Activated B cell treated with CpG ODN at 0.5 μM for 24 hours (primary cell): ENCODE measurements around the gene GTF2I. TPM values are rescaled to one million over a fixed set of nuclear protein-coding genes. Genes with fewer than 3 reads are reported as not detected.
"Not testable (repeated sequence)": the region's sequence is repeated elsewhere in the genome, so short reads cannot be mapped to it uniquely, and the experiment has no call there.

Experiments
- ATAC-seq: fragments of 200-7000 bp; cut with Tn5 transposase; one replicate; pipeline ENCODE4 v1.10.0; 2021; ENCODE audit warnings: low read depth, mild to moderate bottlenecking, moderate library complexity
- CTCF ChIA-PET: fragments of 350-600 bp; sonication (Branson Sonifier 250); formaldehyde crosslinking; loops from one replicate; lab custom pipeline; 2021; ENCODE audit warnings: antibody characterized with exemption; lab: Charles Lee
- POLR2A ChIA-PET: fragments of 350-600 bp; sonication (Branson Sonifier 250); formaldehyde crosslinking; loops from one replicate; lab custom pipeline; 2021; ENCODE audit warnings: antibody characterized with exemption; lab: Charles Lee
- DNase-seq: peaks from one replicate; pipeline ENCODE4 v3.0.0; 2022
- H3K27ac Mint-ChIP-seq: one replicate; pipeline ENCODE4 v1.8.0; 2020; ENCODE audit warnings: mixed read lengths
- H3K27me3 Mint-ChIP-seq: one replicate; pipeline ENCODE4 v1.8.0; 2021; ENCODE audit warnings: mixed read lengths
- H3K36me3 Mint-ChIP-seq: one replicate; pipeline ENCODE4 v1.8.0; 2021; ENCODE audit warnings: low read depth, mixed read lengths
- H3K4me1 Mint-ChIP-seq: one replicate; pipeline ENCODE4 v1.8.0; 2021; ENCODE audit warnings: mixed read lengths
- H3K4me3 Mint-ChIP-seq: one replicate; pipeline ENCODE4 v1.8.0; 2020; ENCODE audit warnings: mild to moderate bottlenecking, mixed read lengths
- H3K9me3 Mint-ChIP-seq: one replicate; pipeline ENCODE4 v1.8.0; 2020; ENCODE audit warnings: mixed read lengths
- intact Hi-C: fragments of 100-400 bp; cut with micrococcal nuclease; formaldehyde crosslinking; loops from one replicate; pipeline ENCODE4 v1.15.1; 2024
- total RNA-seq: library from RNA; stranded (reverse); gene quantifications from 2 replicates; pipeline ENCODE4 v1.2.3, GENCODE V29; 2022
- TF ChIP-seq, protein P1 (sequence below): fragments of 200-600 bp; IDR thresholded peaks from one replicate; pipeline ENCODE4 v1.8.0; 2022; ENCODE audit warnings: antibody characterized with exemption, mild to moderate bottlenecking

The GTF2I gene
- total RNA-seq, 1 donor from 2014 or later: 299 TPM

DNA sequence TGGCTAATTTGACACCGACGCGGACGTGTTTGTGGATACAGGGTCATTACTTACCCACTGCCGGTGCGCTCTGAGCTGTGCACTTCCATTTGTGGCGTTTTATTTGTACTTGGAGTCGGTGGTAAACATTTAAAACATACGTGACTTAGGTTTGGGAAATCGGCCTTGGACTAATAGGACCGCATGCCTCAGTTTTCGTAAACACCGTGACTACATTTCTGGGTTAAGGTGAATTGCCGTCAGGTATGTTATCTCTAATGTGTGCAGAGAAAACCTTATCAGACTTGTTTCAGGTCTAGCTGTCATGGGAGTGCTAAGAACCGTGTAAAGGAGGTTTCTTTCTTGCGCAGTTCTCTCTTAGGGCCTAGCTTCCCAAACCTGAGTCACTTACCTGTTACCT, 64.6 kb downstream of the GTF2I start:
- no peak for DNase-seq
- TF ChIP-seq, protein P1, sequence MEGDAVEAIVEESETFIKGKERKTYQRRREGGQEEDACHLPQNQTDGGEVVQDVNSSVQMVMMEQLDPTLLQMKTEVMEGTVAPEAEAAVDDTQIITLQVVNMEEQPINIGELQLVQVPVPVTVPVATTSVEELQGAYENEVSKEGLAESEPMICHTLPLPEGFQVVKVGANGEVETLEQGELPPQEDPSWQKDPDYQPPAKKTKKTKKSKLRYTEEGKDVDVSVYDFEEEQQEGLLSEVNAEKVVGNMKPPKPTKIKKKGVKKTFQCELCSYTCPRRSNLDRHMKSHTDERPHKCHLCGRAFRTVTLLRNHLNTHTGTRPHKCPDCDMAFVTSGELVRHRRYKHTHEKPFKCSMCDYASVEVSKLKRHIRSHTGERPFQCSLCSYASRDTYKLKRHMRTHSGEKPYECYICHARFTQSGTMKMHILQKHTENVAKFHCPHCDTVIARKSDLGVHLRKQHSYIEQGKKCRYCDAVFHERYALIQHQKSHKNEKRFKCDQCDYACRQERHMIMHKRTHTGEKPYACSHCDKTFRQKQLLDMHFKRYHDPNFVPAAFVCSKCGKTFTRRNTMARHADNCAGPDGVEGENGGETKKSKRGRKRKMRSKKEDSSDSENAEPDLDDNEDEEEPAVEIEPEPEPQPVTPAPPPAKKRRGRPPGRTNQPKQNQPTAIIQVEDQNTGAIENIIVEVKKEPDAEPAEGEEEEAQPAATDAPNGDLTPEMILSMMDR: no peak
- no peak for ATAC-seq
- POLR2A ChIA-PET: no interaction called here
- Mint-ChIP-seq H3K27ac (no peak overlapping the region), H3K9me3 (no peaks in the 10 kb centered on the region), H3K36me3 (peaks cover 60% of the 10 kb centered on the region), H3K27me3 (no peaks in the 10 kb centered on the region), H3K4me1 (no peaks in the 10 kb centered on the region), H3K4me3 (no peak overlapping the region)
- intact Hi-C loops: no loop called here
- CTCF ChIA-PET: no interaction called here

DNA sequence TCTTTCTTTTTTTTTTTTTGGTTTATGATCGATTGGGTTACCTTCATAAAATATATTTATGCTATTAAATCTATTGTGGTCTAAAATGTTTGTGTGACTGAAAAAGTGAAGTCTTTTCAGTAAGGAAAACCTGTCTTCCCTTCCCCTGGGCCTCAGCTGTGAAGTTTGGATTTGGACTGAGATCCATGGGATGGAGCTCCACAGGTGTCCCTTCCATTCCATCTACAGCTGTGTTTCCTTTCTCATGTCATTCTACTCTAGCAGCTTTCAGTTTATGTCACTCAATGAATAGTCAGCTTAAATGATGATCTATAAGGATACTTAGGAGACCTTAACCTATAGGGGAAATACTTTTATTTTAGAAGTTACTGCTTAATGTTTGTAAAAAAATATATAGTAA, 68.3 kb downstream of the GTF2I start:
- POLR2A ChIA-PET: no interaction called here
- no peak overlapping the region for H3K27ac Mint-ChIP-seq

GRCh38 chr7:74726309-74727101, 69.0 kb downstream of the GTF2I start:
- no peak overlapping the region for H3K4me3 Mint-ChIP-seq
- no peaks in the 10 kb centered on the region for H3K4me1 Mint-ChIP-seq
- DNase-seq (no peak), ATAC-seq (no peak)
- H3K27ac Mint-ChIP-seq: no peak overlapping the region
- CTCF ChIA-PET: interaction anchor here (0.9 kb wide), 1 partner anchor 310 kb away, joined by 3 read pairs; no protein-coding TSS in a partner anchor
- no peaks in the 10 kb centered on the region for H3K27me3 Mint-ChIP-seq
- TF ChIP-seq, protein P1: no peak
- H3K36me3 Mint-ChIP-seq: peaks cover 41% of the 10 kb centered on the region
- no peaks in the 10 kb centered on the region for H3K9me3 Mint-ChIP-seq
- intact Hi-C loops: no loop called here
- POLR2A ChIA-PET: no interaction called here

More for the DNA sequence above, 68.3 kb downstream of the GTF2I start:
- CTCF ChIA-PET: interaction anchor here (0.9 kb wide), 1 partner anchor 310 kb away, joined by 3 read pairs; no protein-coding TSS in a partner anchor
- Mint-ChIP-seq H3K27me3 (no peaks in the 10 kb centered on the region), H3K4me3 (no peak overlapping the region), H3K4me1 (no peaks in the 10 kb centered on the region), H3K36me3 (peaks cover 40% of the 10 kb centered on the region), H3K9me3 (no peaks in the 10 kb centered on the region)
- TF ChIP-seq, protein P1: no peak
- no peak for DNase-seq
- intact Hi-C loops: no loop called here
- ATAC-seq: no peak

- DNase-seq, H3K27ac Mint-ChIP-seq, intact Hi-C loops, H3K4me3 Mint-ChIP-seq, CTCF ChIA-PET, H3K9me3 Mint-ChIP-seq, ATAC-seq, H3K27me3 Mint-ChIP-seq, POLR2A ChIA-PET, H3K4me1 Mint-ChIP-seq: not testable (repeated sequence)
- H3K36me3 Mint-ChIP-seq: peaks cover 24% of the 10 kb centered on the region
Observed at GRCh38 chr7:74728686-74729085, 71.2 kb downstream of the GTF2I start.

- H3K9me3 Mint-ChIP-seq, DNase-seq, ATAC-seq, H3K27me3 Mint-ChIP-seq, intact Hi-C loops, H3K4me3 Mint-ChIP-seq, H3K4me1 Mint-ChIP-seq, H3K27ac Mint-ChIP-seq, CTCF ChIA-PET: not testable (repeated sequence)
- peaks cover 17% of the 10 kb centered on the region for H3K36me3 Mint-ChIP-seq
- POLR2A ChIA-PET: interaction anchor here (0.7 kb wide), 1 partner anchor 86 kb away, joined by 9 read pairs; no protein-coding TSS in a partner anchor
Observed at GRCh38 chr7:74730186-74730585, 72.7 kb downstream of the GTF2I start.

DNA sequence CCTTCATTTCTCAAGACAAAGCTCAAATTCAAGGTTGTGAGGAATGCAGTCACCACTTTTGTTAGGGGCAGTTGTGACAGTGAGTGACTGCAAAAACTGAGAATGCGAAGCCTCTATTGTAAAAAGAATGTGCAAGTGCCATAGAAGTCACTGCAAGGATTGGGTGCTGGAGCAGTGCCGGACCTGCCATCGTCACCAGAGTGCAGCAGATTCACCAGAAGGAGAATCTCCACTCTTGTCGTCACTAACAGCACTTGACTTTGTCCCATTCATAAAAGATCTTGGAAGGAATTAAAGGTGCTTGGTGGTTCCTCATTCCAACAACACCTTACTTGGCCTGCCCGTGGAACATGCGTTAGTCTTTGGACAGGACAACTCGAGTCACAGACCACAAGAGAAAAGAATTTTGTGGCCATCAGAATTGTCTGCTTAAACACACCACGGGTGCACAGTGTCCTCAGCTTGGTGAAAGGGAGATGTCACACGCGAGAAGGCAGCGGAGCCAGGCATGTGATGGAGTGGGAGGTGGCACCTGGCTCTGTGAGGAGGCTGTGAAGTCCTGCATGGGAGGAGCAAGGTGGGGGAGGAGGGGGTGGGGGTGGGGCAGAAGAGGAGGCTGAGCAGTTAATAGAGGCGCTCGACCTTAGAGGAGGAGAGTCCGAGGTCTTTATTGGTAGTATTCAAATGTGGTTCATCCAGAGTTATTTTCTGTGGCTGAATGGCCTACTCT, 82.6 kb downstream of the GTF2I start:
- intact Hi-C loops, ATAC-seq, H3K27ac Mint-ChIP-seq, H3K27me3 Mint-ChIP-seq, H3K4me1 Mint-ChIP-seq, CTCF ChIA-PET, DNase-seq, POLR2A ChIA-PET, H3K36me3 Mint-ChIP-seq, H3K4me3 Mint-ChIP-seq, H3K9me3 Mint-ChIP-seq: not testable (repeated sequence)

DNA sequence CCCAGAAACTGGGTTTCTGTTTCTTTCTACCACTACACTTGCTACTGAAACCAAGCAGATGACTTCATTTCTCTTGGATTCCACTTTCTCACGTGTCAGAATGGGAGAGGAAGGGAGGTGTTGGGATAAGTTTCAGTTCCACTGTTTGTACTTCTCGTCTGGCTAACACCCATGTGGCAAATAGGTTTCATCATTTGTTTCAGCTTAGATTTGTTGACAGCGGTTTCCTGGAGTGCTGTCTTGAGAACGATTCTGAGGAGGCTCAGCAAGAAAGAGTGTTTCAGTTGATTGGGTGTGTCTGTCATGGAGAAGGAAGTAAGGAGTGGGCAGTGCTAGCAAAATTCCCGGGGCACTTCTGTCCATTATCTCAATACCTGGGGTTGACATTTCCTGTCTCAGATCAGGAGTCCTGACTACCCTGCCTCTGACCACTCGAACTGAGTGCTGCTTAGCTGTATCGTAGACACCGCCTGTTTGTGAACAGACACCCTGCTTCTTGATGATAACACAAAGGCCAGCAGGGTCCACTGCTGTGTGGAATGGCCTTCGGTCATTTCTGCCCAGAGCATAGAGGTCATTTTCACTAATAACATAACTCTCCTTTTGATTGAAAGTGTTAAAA, 86.5 kb downstream of the GTF2I start:
- H3K36me3 Mint-ChIP-seq, DNase-seq, H3K27ac Mint-ChIP-seq, H3K27me3 Mint-ChIP-seq, ATAC-seq, H3K4me1 Mint-ChIP-seq, H3K9me3 Mint-ChIP-seq, intact Hi-C loops, H3K4me3 Mint-ChIP-seq, POLR2A ChIA-PET, CTCF ChIA-PET: not testable (repeated sequence)

DNA sequence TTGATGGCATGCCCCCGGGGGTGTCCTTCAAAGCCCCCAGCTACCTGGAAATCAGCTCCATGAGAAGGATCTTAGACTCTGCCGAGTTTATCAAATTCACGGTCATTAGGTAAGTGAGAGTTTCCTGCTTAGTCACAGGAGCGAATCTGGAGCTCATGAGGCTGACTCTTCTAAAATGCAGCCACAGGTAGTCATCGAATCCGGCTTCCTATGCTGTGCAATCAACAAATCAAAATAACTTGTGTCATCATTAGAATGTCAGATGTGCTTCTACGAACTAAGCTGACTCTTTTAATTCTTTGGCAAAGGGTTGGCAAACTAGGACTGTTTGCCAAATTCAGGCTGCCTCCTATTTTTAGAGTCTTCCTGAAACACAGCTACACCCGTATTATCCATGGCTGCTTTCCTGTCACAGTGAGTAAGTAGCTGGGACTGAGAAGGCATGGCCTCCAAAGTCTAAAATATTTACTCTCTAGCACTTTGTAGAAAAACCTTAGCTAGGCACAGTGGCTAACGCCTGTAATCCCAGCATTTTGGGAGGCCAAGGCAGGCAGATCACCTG, 96.5 kb downstream of the GTF2I start:
- DNase-seq, H3K9me3 Mint-ChIP-seq, H3K27me3 Mint-ChIP-seq, H3K4me1 Mint-ChIP-seq, H3K36me3 Mint-ChIP-seq, H3K4me3 Mint-ChIP-seq, intact Hi-C loops, POLR2A ChIA-PET, CTCF ChIA-PET, H3K27ac Mint-ChIP-seq, ATAC-seq: not testable (repeated sequence)

GRCh38 chr7:74756673-74757072, 99.2 kb downstream of the GTF2I start:
- H3K9me3 Mint-ChIP-seq, intact Hi-C loops, H3K27ac Mint-ChIP-seq, CTCF ChIA-PET, H3K4me3 Mint-ChIP-seq, H3K27me3 Mint-ChIP-seq, DNase-seq, H3K4me1 Mint-ChIP-seq, POLR2A ChIA-PET, H3K36me3 Mint-ChIP-seq: not testable (repeated sequence)
- ATAC-seq: peak; percentile 51
